Fibroblast of peridontal ligament (primary cell): ENCODE data around the gene MYO3A.

ENCODE experiments used
- DNase-seq: peaks from one replicate; pipeline ENCODE4 v3.0.0-alpha.2; 2010; ENCODE audit errors: extremely low read depth

MYO3A gene, protein sequence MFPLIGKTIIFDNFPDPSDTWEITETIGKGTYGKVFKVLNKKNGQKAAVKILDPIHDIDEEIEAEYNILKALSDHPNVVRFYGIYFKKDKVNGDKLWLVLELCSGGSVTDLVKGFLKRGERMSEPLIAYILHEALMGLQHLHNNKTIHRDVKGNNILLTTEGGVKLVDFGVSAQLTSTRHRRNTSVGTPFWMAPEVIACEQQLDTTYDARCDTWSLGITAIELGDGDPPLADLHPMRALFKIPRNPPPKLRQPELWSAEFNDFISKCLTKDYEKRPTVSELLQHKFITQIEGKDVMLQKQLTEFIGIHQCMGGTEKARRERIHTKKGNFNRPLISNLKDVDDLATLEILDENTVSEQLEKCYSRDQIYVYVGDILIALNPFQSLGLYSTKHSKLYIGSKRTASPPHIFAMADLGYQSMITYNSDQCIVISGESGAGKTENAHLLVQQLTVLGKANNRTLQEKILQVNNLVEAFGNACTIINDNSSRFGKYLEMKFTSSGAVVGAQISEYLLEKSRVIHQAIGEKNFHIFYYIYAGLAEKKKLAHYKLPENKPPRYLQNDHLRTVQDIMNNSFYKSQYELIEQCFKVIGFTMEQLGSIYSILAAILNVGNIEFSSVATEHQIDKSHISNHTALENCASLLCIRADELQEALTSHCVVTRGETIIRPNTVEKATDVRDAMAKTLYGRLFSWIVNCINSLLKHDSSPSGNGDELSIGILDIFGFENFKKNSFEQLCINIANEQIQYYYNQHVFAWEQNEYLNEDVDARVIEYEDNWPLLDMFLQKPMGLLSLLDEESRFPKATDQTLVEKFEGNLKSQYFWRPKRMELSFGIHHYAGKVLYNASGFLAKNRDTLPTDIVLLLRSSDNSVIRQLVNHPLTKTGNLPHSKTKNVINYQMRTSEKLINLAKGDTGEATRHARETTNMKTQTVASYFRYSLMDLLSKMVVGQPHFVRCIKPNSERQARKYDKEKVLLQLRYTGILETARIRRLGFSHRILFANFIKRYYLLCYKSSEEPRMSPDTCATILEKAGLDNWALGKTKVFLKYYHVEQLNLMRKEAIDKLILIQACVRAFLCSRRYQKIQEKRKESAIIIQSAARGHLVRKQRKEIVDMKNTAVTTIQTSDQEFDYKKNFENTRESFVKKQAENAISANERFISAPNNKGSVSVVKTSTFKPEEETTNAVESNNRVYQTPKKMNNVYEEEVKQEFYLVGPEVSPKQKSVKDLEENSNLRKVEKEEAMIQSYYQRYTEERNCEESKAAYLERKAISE (N-terminal part only)

GRCh38 chr10:25933653-25934608 lies at the start of gene MYO3A:
Gene MYO3A, plus strand, starts transcription at chr10:25934229. Its CDS starts 17,882 bp downstream, at chr10:25952111.
- no peak for DNase-seq

DNA sequence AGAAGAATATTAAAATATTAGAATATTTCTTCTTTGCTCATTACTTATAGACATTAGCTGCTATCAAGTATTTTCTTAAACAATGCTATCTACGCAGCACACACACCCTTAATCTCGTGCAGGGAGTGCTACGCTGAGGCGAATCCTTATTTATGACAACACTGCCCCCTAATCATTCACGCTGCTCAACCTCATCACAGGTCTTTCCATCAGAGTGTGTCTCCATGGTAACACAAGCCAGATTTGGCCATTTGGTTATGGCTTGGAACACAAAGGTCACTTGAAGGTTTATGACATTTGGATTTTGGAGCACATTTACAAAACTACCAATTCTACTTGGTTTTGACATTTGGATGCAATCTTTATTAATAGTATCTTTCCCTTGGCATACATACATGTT lies 45.4 kb upstream of the MYO3A start:
- DNase-seq = no peak

DNA sequence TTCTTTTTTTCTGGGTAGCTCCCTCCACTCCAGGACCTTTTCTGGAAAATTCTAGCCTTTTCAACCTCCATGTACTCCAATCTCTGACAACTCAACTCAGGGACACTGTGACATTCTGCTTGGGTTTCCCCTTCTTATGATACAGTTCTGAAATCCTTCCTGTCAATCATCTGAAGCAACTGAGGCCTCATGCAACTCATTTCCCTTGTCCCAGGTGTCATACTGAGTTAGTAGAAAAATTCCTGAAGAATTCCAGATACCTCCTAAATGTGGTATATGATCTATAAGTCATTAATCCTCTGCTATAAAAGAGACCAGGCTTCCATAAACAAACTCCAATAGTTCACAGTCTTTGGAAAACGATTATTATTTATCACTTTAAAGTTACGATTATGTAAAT lies 43.0 kb upstream of the MYO3A start:
- no peak for DNase-seq

DNA sequence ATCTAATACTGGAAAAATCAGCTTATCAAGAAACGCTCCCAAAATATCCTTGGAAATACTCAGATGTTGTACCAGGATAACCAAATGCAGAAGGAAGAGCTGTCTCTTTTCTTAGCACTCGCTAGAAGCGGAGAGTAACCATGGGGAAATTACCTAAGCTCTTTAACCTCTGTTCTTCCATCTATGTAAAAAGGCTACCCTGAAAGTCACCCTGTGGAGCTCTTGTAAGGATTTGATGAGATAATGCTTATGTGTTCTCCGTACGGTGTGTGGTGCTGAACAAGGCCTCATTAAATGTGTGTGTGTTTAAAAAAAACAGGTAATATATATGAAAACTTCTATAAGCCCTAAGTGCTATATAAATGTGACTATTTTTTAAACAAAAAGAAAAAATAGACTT lies 38.2 kb upstream of the MYO3A start:
- no peak for DNase-seq

- no peak for DNase-seq
Observed at GRCh38 chr10:25896421-25896820, 37.6 kb upstream of the MYO3A start.

DNA sequence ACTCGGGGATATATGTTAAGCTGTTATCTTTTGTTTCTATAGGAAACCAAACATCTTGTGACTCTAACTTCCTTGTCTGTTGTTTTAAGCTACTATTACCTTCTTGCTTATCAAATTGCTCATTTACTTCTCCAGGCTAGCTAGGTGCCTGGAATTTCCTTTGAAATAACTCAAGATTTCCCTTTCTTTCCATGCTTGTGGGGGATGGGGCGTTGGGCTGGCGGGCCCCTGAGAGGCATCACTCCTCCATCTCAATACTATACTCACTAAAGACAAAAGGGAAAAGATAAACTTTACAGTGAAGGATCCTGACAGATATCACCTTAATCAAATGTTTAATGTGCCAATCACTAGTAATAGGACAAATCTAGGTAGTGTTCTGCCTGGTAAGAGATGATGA lies 34.7 kb upstream of the MYO3A start:
- DNase-seq = no peak

DNA sequence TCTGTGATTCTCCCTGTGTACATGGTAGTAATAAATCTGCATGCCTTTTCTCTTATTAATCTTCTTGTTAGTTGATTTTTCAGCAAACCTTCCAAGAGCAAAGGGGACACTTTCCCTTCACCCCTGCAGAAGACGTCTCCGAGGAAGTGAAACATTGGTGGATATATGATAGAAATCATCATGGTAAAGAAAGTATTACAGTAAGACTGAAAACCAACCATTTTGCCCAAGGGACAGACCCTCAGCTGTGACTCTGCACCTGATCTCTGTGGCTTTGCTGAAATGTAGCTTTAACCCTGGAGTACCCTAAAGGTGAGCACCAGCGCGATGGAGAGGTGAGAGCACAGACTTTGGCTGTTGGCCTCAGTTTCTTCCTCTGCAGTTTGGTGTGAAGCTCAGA lies 32.8 kb upstream of the MYO3A start:
- no peak for DNase-seq

DNA sequence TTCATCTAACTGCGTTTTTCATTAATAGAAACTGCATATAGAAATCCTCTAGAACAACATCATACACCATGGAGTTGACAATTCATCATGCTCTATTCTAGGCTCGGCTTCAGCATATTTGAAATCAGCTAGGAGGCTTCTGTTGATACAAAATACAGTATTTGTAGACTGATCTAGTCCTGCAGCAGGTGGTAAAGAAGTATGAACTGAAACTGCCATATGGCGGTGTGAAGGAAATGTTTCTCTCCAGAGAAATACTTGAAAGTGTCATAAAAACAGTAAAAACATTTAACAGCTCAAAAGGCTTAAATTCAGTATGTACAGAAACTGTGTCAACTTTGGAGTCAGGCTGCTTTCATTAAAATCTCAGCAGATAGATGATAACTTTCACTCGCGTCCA lies 32.0 kb upstream of the MYO3A start:
- DNase-seq = no peak

DNA sequence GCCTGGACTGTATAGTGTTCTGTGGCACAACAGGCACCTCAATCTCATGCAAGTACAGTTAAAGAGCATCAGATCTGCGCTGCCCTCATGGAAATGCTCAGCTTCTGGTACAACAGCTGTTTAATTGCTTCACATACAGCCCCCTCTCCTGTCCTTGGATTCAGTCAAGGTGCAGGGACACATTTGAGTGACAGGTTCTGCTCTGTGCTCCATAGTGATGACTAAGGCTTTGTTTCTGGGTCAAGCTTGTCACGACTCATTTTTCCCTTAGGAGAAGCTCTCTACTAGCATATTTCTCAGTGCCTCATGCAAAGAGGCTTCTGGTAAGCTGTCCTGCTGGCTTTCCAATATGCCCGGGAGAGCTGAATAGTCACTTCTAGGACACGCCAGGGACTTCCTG lies 26.8 kb upstream of the MYO3A start:
- DNase-seq = no peak

DNA sequence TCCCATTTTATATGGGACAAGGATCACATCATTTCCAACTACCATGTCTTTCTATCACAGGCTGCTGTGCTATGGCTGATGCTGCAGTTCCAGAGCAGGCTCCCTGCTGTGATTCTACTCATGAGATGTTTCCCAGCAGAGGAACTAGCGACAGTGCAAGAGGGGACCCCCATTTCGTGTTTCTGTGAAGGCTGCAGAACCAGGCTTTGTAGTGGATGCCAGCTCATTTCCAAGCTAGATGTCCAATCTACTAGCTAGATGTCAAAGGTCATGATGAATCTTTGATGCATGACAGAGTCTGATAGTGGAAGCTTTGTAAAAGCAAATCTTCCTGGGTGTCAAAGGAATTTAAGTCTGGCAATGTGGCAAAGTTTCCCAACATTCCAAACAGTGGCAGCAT lies 21.2 kb upstream of the MYO3A start:
- no peak for DNase-seq

- DNase-seq = no peak
Observed at GRCh38 chr10:25914776-25915175, 19.3 kb upstream of the MYO3A start.

DNA sequence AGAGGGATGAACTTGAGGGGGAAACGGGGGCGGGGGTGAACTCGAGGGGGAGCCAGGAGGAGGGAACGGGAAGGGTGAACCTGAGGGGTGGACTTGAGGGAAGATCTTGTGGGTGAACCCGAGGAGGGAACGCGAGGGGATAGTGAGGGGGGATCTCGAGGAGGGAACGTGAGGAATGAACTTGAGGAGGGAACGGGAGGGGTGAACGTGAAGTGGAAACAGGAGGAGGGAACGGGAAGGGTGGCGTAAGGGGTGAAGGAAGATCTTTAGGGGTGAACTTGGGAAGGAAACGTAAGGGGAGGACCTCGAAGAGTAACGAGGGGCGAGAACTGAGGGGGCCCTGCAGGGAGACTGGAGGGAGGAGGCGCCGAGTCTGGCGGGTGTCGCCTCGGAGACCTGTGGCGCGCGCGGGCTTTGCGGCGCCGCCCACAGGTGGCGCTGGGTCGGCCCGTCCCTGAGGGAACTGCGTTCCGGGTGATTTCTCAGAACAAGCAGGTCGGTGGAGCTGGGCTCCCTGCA lies 651 bp downstream of the MYO3A start:
- no peak for DNase-seq

DNA sequence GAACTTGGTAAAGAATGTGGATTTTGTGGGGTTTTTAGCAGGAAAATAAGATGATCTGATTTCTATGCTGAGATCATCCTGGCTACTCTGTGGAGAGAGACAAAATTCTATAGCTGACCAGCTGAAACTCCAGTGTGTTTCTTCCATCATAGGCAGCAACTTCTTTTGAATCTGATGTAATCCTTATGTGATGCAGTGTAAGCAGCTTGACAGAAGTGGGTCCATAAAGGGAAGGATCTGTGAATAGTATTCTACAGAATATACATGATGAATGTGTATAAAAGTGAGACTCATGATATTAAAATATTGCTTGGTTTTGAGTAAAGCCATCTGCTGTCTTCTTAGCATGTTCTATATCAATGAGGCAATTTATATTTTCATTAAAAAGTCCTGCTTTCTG lies 4.4 kb downstream of the MYO3A start:
- DNase-seq = no peak

GRCh38 chr10:25944771-25945170 lies 10.7 kb downstream of the MYO3A start:
- no peak for DNase-seq

GRCh38 chr10:25952857-25953256 lies 18.8 kb downstream of the MYO3A start:
- DNase-seq = no peak

DNA sequence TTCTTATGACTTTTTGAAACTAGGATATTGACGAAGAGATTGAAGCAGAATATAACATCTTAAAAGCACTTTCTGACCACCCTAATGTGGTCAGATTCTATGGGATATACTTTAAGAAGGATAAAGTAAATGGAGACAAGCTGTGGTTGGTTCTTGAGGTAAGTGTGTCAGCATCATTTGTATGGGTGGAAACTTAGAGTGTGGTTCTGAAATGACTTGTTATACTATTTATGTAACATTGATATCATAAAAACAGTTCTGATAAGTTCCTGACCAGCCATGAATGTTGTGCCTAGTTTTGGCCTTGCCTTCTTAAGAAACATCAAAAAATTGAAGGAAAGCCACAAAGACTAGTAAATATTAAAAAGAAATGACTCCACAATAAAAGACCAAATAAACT lies 20.8 kb downstream of the MYO3A start:
- DNase-seq = no peak

DNA sequence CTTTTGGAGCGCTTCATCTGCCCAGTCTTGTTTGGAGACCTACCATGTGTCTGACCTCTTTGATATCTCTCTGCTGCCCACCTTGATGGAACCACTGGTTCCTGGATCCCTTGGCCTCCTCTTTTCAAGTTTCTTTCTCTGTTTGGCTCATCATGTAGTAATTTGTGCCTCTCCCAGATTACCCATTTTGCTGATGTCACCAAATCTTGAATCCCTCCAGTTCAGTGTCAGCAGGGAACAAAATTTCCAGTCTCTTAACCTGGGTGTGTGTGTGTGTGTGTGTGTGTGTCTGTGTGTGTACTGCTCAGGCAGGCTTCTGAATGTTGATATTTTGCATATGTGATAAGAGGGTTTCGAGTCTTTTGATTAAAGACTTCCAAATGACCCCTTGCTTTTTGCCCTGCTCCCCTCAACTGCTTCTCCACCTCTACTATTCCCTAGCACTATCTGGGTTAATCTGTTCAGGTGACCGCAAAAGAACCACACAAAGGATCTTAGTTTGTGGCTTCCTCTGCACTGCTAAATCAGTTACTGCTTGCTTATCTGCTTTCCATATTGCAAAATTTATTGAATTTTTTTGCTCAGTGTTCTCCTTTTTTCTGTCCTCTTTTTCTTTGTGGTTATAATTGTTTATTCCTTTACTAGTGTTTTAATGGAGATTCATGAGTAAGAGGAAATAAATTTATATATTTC lies 25.7 kb downstream of the MYO3A start:
- DNase-seq = no peak

GRCh38 chr10:25965584-25965983 lies 31.6 kb downstream of the MYO3A start:
- DNase-seq = no peak

- no peak for DNase-seq
Observed at GRCh38 chr10:25966844-25967243, 32.8 kb downstream of the MYO3A start.

DNA sequence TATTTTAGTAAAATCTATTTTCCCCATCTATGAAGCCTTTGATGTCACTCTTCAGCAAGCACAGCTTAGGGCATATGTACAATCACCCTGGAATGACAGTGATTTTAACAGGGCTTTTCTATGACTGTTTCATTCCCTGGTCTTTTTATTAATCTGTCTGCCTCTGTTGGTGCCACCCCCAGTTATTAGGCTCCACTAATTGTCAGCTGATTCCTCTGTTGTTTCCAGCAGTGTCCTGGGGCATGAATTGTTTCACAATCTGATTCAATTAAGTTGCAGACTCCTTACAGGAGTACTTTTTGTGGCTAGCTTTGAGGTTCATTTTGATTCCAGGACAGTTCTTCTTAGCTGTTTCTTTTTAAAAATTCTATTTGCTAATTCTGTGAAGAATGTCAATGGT lies 38.6 kb downstream of the MYO3A start:
- DNase-seq = no peak
